Fibroblast of mammary gland (primary cell): ENCODE measurements around the gene RIPOR3.

Experiments used
- DNase-seq: peaks from one replicate; pipeline ENCODE4 v3.0.0-alpha.2; 2010; ENCODE audit warnings: low read depth
- H3K4me3 ChIP-seq: 2 replicates; pipeline ENCODE4 v1.5.1; 2011; ENCODE audit warnings: low read depth, mild to moderate bottlenecking, low read length, moderate library complexity; ENCODE audit not compliant: control insufficient read depth
- TF ChIP-seq, protein P1 (sequence below): conservative IDR thresholded peaks from 2 replicates; pipeline ENCODE4 v1.5.1; 2011; ENCODE audit warnings: low read depth, low read length, inconsistent platforms; ENCODE audit not compliant: control insufficient read depth, insufficient read depth

Gene RIPOR3

DNA sequence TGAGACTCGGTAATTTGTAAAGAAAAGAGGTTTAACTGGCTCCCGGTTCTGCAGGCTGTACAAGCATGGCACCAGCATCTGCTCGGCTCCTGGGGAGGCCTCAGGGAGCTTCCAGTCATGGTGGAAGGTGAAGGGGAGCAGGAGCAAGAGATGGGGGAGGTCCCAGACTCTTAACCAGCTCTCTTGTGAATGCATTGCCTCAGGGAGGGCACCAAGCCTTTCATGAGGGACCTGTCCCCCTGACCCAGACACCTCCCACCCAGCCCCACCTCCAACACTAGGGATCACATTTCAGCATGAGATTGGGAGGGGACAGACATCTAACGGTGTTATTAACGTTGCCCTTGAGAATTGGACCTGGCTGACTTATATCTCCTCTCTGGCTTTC is 112.6 kb downstream of the RIPOR3 start:
- DNase-seq: no peak
- no peak overlapping the region for H3K4me3 ChIP-seq
- TF ChIP-seq, protein P1, sequence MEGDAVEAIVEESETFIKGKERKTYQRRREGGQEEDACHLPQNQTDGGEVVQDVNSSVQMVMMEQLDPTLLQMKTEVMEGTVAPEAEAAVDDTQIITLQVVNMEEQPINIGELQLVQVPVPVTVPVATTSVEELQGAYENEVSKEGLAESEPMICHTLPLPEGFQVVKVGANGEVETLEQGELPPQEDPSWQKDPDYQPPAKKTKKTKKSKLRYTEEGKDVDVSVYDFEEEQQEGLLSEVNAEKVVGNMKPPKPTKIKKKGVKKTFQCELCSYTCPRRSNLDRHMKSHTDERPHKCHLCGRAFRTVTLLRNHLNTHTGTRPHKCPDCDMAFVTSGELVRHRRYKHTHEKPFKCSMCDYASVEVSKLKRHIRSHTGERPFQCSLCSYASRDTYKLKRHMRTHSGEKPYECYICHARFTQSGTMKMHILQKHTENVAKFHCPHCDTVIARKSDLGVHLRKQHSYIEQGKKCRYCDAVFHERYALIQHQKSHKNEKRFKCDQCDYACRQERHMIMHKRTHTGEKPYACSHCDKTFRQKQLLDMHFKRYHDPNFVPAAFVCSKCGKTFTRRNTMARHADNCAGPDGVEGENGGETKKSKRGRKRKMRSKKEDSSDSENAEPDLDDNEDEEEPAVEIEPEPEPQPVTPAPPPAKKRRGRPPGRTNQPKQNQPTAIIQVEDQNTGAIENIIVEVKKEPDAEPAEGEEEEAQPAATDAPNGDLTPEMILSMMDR: no peak

DNA sequence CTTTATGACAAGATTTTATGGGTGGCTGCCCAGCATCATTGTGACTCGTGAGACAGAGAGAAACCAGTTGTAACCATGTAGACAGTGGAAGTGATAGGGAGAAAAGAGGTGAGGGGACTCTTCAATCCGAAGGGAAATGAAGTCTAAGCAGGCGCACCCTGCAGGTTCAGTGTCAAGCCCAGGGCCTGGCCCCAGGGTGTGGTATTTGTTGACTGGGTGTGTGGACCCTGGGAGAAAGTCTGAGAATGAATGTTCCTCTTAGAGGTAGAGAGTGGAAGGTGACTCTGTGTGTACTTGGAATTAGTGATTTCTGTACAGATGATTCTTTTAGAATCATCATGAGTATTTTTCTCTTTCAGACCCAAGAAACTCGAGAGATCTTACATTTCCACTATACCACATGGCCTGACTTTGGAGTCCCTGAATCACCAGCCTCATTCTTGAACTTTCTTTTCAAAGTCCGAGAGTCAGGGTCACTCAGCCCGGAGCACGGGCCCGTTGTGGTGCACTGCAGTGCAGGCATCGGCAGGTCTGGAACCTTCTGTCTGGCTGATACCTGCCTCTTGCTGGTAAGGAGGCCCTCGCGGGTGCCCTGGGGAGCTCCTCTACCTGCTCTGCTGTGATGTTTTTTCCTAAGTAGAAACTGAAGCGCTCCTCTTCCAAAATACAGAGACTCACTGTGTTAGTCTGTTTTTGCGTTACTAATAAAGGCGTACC is 113.1 kb downstream of the RIPOR3 start:
- no peak overlapping the region for H3K4me3 ChIP-seq
- no peak for DNase-seq
- TF ChIP-seq, protein P1: no peak

DNA sequence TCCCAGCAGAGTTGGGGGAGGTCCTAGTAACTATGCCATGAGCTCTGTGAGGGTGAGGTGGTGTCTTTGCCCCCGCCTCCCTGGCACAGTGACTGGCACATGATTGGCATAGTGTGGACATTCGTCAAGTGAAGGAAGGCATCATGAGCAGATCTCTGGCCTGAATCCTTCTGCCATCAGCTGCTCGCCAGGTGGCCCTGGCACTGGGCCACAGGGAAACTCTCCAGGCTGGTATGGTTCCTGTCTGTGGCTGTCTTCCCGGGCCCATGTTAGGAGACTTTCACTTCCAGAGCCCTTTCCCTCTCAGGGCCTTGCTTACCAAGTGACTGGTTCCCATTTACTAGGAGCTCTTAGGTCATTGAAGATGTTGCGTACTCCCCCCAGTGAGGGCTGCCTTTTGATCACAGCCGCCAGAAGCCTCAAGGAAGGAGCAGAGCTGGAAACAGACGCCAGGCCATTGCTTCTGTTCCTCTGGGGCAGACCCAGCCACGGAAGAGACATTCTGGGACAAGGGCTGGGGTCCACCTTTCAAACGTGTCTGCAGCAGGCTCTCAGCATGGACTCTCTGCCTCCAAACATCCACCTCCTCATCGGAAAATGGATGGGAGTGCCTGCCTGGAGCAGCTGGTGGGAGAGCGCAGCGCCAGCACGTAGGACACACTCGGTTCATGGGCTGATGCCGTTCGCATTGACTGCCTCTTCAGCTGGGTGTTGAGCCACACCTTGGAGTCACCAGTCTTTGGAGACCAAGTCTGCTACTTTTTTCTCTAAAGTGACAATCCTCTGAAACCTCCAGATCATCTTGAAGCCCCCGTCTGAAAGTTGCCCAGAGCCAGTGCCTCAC is 113.9 kb downstream of the RIPOR3 start:
- TF ChIP-seq, protein P1: no peak
- no peak overlapping the region for H3K4me3 ChIP-seq
- no peak for DNase-seq

DNA sequence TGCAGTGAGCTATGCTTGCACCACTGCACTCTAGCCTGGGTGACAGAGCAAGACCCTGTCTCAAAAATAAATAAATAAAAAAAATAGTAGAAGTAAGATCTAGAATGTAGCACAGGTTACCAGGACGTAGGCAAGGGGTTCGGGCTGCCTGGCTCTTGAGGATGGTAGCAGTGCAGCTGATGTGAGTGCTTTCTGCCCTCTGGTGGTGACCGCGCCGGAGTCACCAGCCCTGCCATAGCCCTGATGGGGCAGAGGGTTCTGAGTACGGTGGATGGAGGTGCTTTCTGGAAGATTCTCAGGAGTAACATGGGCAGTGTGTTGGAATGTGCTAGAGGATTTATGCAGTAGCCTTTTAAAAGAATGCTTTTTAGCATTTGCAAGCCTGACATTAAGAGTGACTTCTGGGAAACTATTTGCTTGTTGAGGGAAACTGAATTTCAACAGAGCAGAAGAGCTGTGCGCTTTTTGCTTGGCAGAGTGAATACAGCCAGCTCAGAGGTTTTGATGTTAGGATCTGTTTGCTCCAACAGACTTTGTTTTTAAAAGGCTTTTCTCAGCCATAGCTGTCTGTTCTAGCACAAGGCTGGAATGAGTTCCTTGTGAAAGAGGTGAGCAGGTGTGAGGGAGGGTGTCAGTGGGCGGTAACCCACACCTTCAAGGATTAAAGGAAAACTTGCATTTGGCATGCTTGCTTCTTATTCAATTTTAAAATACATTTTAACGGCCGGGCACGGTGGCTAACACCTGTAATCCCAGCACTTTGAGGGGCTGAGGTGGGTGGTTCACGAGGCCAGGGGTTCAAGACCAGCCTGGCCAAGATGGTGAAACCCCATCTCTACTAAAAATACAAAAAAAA is 115.2 kb downstream of the RIPOR3 start:
- TF ChIP-seq, protein P1: peak; percentile 72
- H3K4me3 ChIP-seq: no peak overlapping the region
- peak; percentile 61 for DNase-seq

DNA sequence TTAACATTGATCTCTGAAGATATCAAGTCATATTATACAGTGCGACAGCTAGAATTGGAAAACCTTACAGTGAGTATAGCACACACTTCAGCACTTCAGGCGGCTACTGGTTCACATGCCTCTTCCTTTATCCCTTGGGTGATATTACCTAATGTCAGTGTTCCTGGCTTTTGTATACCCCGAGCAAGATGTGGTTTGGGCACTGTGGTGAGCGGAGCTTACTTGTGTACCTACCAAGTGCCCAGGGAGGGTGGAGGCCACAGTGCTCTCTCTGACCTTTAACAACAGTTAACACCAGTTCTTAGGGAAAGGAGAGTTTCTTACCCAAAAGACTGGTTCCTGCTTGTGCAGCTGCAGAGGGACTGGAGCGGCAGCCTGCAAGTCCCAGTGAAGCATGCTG is 116.8 kb downstream of the RIPOR3 start:
- TF ChIP-seq, protein P1: no peak
- DNase-seq: no peak
- H3K4me3 ChIP-seq: no peak overlapping the region

DNA sequence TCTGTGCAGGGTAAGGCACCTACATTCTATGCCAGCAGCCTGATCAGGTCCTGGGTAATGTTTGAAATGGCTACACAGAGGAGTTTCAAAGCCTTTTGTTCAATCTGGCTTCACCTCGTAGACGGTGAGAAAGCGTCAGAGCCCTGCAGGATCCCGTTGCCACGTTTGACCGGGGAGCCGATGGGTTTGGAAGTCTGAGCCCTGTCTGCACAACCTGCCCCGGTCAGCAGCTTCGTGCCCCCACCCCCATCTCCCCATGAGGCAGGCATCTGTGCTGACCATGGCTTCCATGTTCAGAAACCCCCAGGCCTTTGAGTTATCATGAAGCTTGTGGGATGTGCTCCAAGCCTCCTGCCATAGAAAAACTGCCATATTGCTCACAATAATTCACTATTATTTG is 117.2 kb downstream of the RIPOR3 start:
- no peak overlapping the region for H3K4me3 ChIP-seq
- DNase-seq: no peak
- TF ChIP-seq, protein P1: no peak
